ENCODE results near the gene ZC2HC1C. TPM values are rescaled to one million over a fixed set of nuclear protein-coding genes. Genes with fewer than 3 reads are reported as not detected.

ZC2HC1C gene
- total RNA-seq, 1 experiment from 2014 or later: 5.2 TPM

GRCh38 chr14:75051556-75051899, 17.9 kb upstream of the ZC2HC1C start:
- POLR2A ChIA-PET: interaction anchor here (0.6 to 0.7 kb wide), 4 partner anchors 11 to 1963 kb away, joined by 3 to 12 read pairs (median 6); no protein-coding TSS in a partner anchor
- BruUV-seq (replicated peaks): no TSS peak
- intact Hi-C loops (cut with micrococcal nuclease; ENCODE audit: unreplicated experiment): no loop called here
- Histone ChIP-seq H3K36me3 (ENCODE audit: control insufficient read depth, insufficient read depth, low read length) (no peaks in the 10 kb centered on the region), H3K9me3 (ENCODE audit: control insufficient read depth, insufficient read depth, low read depth, low read length) (no peaks in the 10 kb centered on the region), H3K4me3 (ENCODE audit: low read depth in 2 of 2, low read length in 2 of 2) (peak overlapping the region; percentile 57 to 65), H3K4me1 (ENCODE audit: control insufficient read depth, insufficient read depth, low read length) (no peaks in the 10 kb centered on the region), H3K27me3 (ENCODE audit: control insufficient read depth, insufficient read depth, low read length) (no peaks in the 10 kb centered on the region), H3K27ac (ENCODE audit: low read length) (peak overlapping the region; percentile 85)
- in situ Hi-C loops (cut with HindIII; ENCODE audit: low pct_unique_long_range_greater_than_20kb, low sequenced_read_pairs): no loop called here
- DNase-seq (ENCODE audit: low read depth, low spot score) (no peak), ATAC-seq (peak; percentile 41; the same call in 1 of the 2 replicates)
- CTCF ChIA-PET: interaction anchor here (0.7 kb wide), 2 partner anchors 47 to 171 kb away, joined by 3 to 7 read pairs; no protein-coding TSS in a partner anchor
- no peak for TF ChIP-seq SIN3A (IDR thresholded peaks at IDR 0.05; ENCODE audit: borderline replicate concordance, insufficient read depth, low read depth, low read length)
- no peak for TF ChIP-seq REST (IDR thresholded peaks at IDR 0.05; ENCODE audit: insufficient read depth in 1 of 2, low read depth in 2 of 2, low read length in 1 of 2)
- TF ChIP-seq POLR2AphosphoS5 (IDR thresholded peaks at IDR 0.05; ENCODE audit: low read depth, low read length): no peak

GRCh38 chr14:75053396-75054291, 15.8 kb upstream of the ZC2HC1C start:
- ATAC-seq: no peak
- intact Hi-C loops (cut with micrococcal nuclease; ENCODE audit: unreplicated experiment) (no loop called here), in situ Hi-C loops (cut with HindIII; ENCODE audit: low pct_unique_long_range_greater_than_20kb, low sequenced_read_pairs) (no loop called here)
- Histone ChIP-seq H3K9me3 (ENCODE audit: control insufficient read depth, insufficient read depth, low read depth, low read length) (no peaks in the 10 kb centered on the region), H3K4me3 (ENCODE audit: low read depth in 2 of 2, low read length in 2 of 2) (no peak overlapping the region), H3K36me3 (ENCODE audit: control insufficient read depth, insufficient read depth, low read length) (no peaks in the 10 kb centered on the region), H3K27ac (ENCODE audit: low read length) (no peak overlapping the region), H3K4me1 (ENCODE audit: control insufficient read depth, insufficient read depth, low read length) (no peaks in the 10 kb centered on the region), H3K27me3 (ENCODE audit: control insufficient read depth, insufficient read depth, low read length) (no peaks in the 10 kb centered on the region)
- no peak for DNase-seq (ENCODE audit: low read depth, low spot score)
- no peak for TF ChIP-seq POLR2AphosphoS5 (IDR thresholded peaks at IDR 0.05; ENCODE audit: low read depth, low read length)
- no peak for TF ChIP-seq TCF7L2 (IDR thresholded peaks at IDR 0.05; ENCODE audit: low read depth, low read length)
- no peak for TF ChIP-seq CTCF (IDR thresholded peaks at IDR 0.05)
- no peak for TF ChIP-seq REST (IDR thresholded peaks at IDR 0.05; ENCODE audit: insufficient read depth in 1 of 2, low read depth in 2 of 2, low read length in 1 of 2)
- TF ChIP-seq SIN3A (IDR thresholded peaks at IDR 0.05; ENCODE audit: borderline replicate concordance, insufficient read depth, low read depth, low read length): no peak
- no TSS peak for BruUV-seq (replicated peaks)
- ChIA-PET CTCF (no interaction called here), POLR2A (no interaction called here)

All from Panc1 (cell line).